HEK293 (cell line): ENCODE data around the gene PIM2.

Experiments used
- GLIS2 ChIP-seq: fragments of 450-650 bp; formaldehyde crosslinking; IDR thresholded peaks from 2 replicates; pipeline ENCODE4 v1.5.1; 2016; ENCODE audit warnings: missing biosample characterization, missing genetic modification characterization
- KLF1 ChIP-seq: fragments of 450-650 bp; formaldehyde crosslinking; IDR thresholded peaks from 2 replicates; pipeline ENCODE4 v1.5.1; 2016; ENCODE audit warnings: missing biosample characterization, missing genetic modification characterization
- KLF16 ChIP-seq: fragments of 450-650 bp; formaldehyde crosslinking; IDR thresholded peaks from 2 replicates; pipeline ENCODE4 v1.5.1; 2017; ENCODE audit warnings: missing biosample characterization, missing genetic modification characterization
- KLF9 ChIP-seq: fragments of 450-650 bp; formaldehyde crosslinking; IDR thresholded peaks from 2 replicates; pipeline ENCODE4 v1.5.1; 2016; ENCODE audit warnings: missing biosample characterization, missing genetic modification characterization, low read depth
- MZF1 ChIP-seq: fragments of 450-650 bp; formaldehyde crosslinking; IDR thresholded peaks from 2 replicates; pipeline ENCODE4 v1.5.1; 2017; ENCODE audit warnings: missing biosample characterization, missing genetic modification characterization, borderline replicate concordance
- SP2 ChIP-seq: fragments of 450-650 bp; formaldehyde crosslinking; IDR thresholded peaks from 2 replicates; pipeline ENCODE4 v1.5.1; 2016; ENCODE audit warnings: missing biosample characterization, missing genetic modification characterization
- SP3 ChIP-seq: fragments of 450-650 bp; formaldehyde crosslinking; IDR thresholded peaks from 2 replicates; pipeline ENCODE4 v1.5.1; 2016; ENCODE audit warnings: missing biosample characterization, missing genetic modification characterization
- WT1 ChIP-seq: fragments of 450-650 bp; formaldehyde crosslinking; IDR thresholded peaks from 2 replicates; pipeline ENCODE4 v1.5.1; 2016; ENCODE audit warnings: missing biosample characterization, missing genetic modification characterization
- ZBTB48 ChIP-seq: fragments of 450-650 bp; formaldehyde crosslinking; IDR thresholded peaks from 2 replicates; pipeline ENCODE4 v1.5.1; 2016; ENCODE audit warnings: missing biosample characterization, missing genetic modification characterization
- ZNF335 ChIP-seq: fragments of 450-650 bp; formaldehyde crosslinking; conservative IDR thresholded peaks from 2 replicates; pipeline ENCODE4 v1.5.1; 2016; ENCODE audit warnings: missing biosample characterization, missing genetic modification characterization
- ZNF555 ChIP-seq: fragments of 450-650 bp; formaldehyde crosslinking; conservative IDR thresholded peaks from 2 replicates; pipeline ENCODE4 v1.5.1; 2017; ENCODE audit warnings: missing biosample characterization, mild to moderate bottlenecking, missing genetic modification characterization, inconsistent platforms
- ZNF600 ChIP-seq: fragments of 450-650 bp; formaldehyde crosslinking; IDR thresholded peaks from 2 replicates; pipeline ENCODE4 v1.5.1; 2016; ENCODE audit warnings: missing biosample characterization, missing genetic modification characterization
- ZNF654 ChIP-seq: fragments of 450-650 bp; formaldehyde crosslinking; IDR thresholded peaks from 2 replicates; pipeline ENCODE4 v1.5.1; 2016; ENCODE audit warnings: low read depth, missing biosample characterization, missing genetic modification characterization
- ZNF660 ChIP-seq: fragments of 450-650 bp; IDR thresholded peaks from 2 replicates; pipeline ENCODE4 v1.5.1; 2018; ENCODE audit warnings: missing biosample characterization, mild to moderate bottlenecking, missing genetic modification characterization
- ZXDB ChIP-seq: fragments of 450-650 bp; formaldehyde crosslinking; IDR thresholded peaks from 2 replicates; pipeline ENCODE4 v1.5.1; 2016; ENCODE audit warnings: missing biosample characterization, missing genetic modification characterization
- TF ChIP-seq, protein P1 (sequence below): fragments of 450-650 bp; formaldehyde crosslinking; IDR thresholded peaks from 2 replicates; pipeline ENCODE4 v1.5.1; 2016; ENCODE audit warnings: missing biosample characterization, missing genetic modification characterization, borderline replicate concordance
- TF ChIP-seq, protein P2 (sequence below): fragments of 450-650 bp; formaldehyde crosslinking; IDR thresholded peaks from 2 replicates; pipeline ENCODE4 v1.5.1; 2016; ENCODE audit warnings: missing biosample characterization, missing genetic modification characterization
- TF ChIP-seq, protein P3 (sequence below): fragments of 450-650 bp; formaldehyde crosslinking; IDR thresholded peaks from 2 replicates; pipeline ENCODE4 v1.5.1; 2017; ENCODE audit warnings: missing biosample characterization, missing genetic modification characterization
- TF ChIP-seq, protein P4 (sequence below): fragments of 450-650 bp; formaldehyde crosslinking; IDR thresholded peaks from 2 replicates; pipeline ENCODE4 v1.5.1; 2016; ENCODE audit warnings: missing biosample characterization, missing genetic modification characterization
- TF ChIP-seq, protein P5 (sequence below): fragments of 450-650 bp; formaldehyde crosslinking; conservative IDR thresholded peaks from 2 replicates; pipeline ENCODE4 v1.5.1; 2016; ENCODE audit warnings: low read depth, missing biosample characterization, missing genetic modification characterization
- TF ChIP-seq, protein P6 (sequence below): fragments of 450-650 bp; formaldehyde crosslinking; optimal IDR thresholded peaks from 2 replicates; pipeline ENCODE3; 2016; ENCODE audit warnings: missing biosample characterization, mild to moderate bottlenecking, missing genetic modification characterization
- TF ChIP-seq, protein P7 (sequence below): fragments of 450-650 bp; formaldehyde crosslinking; IDR thresholded peaks from 2 replicates; pipeline ENCODE4 v1.5.1; 2016; ENCODE audit warnings: missing biosample characterization, missing genetic modification characterization

Gene PIM2

DNA sequence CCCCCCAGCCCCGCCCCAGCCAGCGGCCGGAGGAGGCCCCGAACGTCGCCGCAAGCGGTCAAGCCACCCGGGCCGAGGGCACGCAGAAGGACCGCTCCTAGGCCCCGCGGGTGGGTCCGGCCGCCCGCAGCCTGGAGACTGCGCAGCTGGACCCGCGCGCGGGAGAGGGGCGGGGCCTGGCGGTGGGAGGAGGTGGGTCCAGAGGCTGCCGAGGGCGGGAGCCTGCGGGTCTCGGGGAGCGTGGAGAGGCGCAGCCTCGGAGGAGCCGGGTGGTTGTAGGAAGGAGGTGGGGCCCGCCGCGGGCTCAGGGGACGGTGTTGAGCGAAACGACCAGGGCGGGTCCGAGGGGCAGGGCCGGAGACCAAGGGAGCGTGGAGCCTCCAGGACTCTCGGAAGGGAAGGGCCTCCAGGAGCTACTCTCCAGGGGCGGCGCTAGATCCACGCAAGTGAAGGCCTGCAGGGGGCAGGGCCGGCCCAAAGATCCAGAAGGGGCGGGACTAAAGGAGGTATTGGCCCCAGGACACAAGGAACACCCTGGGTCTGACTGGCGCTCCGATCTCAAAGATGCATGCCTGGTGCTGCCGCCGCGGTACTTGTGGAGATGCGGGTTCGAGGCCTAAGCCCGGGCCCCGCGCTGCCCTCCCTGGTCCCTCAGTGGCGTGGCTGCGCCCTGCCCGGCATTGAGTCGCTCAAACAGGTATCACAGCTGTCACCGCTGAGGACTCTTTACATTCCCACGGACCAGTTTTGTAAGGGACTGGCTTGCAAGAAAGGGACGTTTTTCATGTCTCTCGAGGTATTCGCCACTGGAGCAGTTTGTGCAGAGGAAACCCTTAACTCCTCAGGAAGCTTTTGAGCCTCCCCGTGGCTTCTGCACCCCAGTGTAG is 27.2 kb downstream of the PIM2 start (continued):
- TF ChIP-seq GLIS2 (peak; percentile 91), MZF1 (tag by site-specific recombination) (no peak), SP2 (tag by site-specific recombination) (peak; percentile 88), KLF1 (peak; percentile 63), ZNF660 (tag by site-specific recombination) (no peak), SP3 (tag by site-specific recombination) (peak; percentile 80), KLF9 (tag by site-specific recombination) (peak; percentile 65), ZNF335 (tag by site-specific recombination) (peak; percentile 53), ZNF600 (tag by site-specific recombination) (0 out of 2 replicates have a peak, but pooled peaks have one; percentile 12), KLF16 (tag by site-specific recombination) (peak; percentile 80), ZXDB (tag by site-specific recombination) (peak; percentile 86), ZNF555 (tag by site-specific recombination) (no peak), ZNF654 (tag by site-specific recombination) (peak; percentile 19; the same call in 1 of the 2 replicates), ZBTB48 (tag by site-specific recombination) (peak; percentile 92), WT1 (tag by site-specific recombination) (no peak)
- TF ChIP-seq, protein P1, sequence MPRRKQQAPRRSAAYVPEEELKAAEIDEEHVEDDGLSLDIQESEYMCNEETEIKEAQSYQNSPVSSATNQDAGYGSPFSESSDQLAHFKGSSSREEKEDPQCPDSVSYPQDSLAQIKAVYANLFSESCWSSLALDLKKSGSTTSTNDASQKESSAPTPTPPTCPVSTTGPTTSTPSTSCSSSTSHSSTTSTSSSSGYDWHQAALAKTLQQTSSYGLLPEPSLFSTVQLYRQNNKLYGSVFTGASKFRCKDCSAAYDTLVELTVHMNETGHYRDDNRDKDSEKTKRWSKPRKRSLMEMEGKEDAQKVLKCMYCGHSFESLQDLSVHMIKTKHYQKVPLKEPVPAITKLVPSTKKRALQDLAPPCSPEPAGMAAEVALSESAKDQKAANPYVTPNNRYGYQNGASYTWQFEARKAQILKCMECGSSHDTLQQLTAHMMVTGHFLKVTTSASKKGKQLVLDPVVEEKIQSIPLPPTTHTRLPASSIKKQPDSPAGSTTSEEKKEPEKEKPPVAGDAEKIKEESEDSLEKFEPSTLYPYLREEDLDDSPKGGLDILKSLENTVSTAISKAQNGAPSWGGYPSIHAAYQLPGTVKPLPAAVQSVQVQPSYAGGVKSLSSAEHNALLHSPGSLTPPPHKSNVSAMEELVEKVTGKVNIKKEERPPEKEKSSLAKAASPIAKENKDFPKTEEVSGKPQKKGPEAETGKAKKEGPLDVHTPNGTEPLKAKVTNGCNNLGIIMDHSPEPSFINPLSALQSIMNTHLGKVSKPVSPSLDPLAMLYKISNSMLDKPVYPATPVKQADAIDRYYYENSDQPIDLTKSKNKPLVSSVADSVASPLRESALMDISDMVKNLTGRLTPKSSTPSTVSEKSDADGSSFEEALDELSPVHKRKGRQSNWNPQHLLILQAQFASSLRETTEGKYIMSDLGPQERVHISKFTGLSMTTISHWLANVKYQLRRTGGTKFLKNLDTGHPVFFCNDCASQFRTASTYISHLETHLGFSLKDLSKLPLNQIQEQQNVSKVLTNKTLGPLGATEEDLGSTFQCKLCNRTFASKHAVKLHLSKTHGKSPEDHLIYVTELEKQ (tag by site-specific recombination), result no peak
- TF ChIP-seq, protein P2, sequence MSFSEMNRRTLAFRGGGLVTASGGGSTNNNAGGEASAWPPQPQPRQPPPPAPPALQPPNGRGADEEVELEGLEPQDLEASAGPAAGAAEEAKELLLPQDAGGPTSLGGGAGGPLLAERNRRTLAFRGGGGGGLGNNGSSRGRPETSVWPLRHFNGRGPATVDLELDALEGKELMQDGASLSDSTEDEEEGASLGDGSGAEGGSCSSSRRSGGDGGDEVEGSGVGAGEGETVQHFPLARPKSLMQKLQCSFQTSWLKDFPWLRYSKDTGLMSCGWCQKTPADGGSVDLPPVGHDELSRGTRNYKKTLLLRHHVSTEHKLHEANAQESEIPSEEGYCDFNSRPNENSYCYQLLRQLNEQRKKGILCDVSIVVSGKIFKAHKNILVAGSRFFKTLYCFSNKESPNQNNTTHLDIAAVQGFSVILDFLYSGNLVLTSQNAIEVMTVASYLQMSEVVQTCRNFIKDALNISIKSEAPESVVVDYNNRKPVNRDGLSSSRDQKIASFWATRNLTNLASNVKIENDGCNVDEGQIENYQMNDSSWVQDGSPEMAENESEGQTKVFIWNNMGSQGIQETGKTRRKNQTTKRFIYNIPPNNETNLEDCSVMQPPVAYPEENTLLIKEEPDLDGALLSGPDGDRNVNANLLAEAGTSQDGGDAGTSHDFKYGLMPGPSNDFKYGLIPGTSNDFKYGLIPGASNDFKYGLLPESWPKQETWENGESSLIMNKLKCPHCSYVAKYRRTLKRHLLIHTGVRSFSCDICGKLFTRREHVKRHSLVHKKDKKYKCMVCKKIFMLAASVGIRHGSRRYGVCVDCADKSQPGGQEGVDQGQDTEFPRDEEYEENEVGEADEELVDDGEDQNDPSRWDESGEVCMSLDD, result 0 out of 2 replicates have a peak, but pooled peaks have one; percentile 21
- TF ChIP-seq, protein P3, sequence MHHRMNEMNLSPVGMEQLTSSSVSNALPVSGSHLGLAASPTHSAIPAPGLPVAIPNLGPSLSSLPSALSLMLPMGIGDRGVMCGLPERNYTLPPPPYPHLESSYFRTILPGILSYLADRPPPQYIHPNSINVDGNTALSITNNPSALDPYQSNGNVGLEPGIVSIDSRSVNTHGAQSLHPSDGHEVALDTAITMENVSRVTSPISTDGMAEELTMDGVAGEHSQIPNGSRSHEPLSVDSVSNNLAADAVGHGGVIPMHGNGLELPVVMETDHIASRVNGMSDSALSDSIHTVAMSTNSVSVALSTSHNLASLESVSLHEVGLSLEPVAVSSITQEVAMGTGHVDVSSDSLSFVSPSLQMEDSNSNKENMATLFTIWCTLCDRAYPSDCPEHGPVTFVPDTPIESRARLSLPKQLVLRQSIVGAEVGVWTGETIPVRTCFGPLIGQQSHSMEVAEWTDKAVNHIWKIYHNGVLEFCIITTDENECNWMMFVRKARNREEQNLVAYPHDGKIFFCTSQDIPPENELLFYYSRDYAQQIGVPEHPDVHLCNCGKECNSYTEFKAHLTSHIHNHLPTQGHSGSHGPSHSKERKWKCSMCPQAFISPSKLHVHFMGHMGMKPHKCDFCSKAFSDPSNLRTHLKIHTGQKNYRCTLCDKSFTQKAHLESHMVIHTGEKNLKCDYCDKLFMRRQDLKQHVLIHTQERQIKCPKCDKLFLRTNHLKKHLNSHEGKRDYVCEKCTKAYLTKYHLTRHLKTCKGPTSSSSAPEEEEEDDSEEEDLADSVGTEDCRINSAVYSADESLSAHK (tag by site-specific recombination), result 0 out of 2 replicates have a peak, but pooled peaks have one; percentile 21
- TF ChIP-seq, protein P4, sequence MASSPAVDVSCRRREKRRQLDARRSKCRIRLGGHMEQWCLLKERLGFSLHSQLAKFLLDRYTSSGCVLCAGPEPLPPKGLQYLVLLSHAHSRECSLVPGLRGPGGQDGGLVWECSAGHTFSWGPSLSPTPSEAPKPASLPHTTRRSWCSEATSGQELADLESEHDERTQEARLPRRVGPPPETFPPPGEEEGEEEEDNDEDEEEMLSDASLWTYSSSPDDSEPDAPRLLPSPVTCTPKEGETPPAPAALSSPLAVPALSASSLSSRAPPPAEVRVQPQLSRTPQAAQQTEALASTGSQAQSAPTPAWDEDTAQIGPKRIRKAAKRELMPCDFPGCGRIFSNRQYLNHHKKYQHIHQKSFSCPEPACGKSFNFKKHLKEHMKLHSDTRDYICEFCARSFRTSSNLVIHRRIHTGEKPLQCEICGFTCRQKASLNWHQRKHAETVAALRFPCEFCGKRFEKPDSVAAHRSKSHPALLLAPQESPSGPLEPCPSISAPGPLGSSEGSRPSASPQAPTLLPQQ, result peak; percentile 99
- TF ChIP-seq, protein P5, sequence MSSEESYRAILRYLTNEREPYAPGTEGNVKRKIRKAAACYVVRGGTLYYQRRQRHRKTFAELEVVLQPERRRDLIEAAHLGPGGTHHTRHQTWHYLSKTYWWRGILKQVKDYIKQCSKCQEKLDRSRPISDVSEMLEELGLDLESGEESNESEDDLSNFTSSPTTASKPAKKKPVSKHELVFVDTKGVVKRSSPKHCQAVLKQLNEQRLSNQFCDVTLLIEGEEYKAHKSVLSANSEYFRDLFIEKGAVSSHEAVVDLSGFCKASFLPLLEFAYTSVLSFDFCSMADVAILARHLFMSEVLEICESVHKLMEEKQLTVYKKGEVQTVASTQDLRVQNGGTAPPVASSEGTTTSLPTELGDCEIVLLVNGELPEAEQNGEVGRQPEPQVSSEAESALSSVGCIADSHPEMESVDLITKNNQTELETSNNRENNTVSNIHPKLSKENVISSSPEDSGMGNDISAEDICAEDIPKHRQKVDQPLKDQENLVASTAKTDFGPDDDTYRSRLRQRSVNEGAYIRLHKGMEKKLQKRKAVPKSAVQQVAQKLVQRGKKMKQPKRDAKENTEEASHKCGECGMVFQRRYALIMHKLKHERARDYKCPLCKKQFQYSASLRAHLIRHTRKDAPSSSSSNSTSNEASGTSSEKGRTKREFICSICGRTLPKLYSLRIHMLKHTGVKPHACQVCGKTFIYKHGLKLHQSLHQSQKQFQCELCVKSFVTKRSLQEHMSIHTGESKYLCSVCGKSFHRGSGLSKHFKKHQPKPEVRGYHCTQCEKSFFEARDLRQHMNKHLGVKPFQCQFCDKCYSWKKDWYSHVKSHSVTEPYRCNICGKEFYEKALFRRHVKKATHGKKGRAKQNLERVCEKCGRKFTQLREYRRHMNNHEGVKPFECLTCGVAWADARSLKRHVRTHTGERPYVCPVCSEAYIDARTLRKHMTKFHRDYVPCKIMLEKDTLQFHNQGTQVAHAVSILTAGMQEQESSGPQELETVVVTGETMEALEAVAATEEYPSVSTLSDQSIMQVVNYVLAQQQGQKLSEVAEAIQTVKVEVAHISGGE, result 0 out of 2 replicates have a peak, but pooled peaks have one; percentile 24
- TF ChIP-seq, protein P6, sequence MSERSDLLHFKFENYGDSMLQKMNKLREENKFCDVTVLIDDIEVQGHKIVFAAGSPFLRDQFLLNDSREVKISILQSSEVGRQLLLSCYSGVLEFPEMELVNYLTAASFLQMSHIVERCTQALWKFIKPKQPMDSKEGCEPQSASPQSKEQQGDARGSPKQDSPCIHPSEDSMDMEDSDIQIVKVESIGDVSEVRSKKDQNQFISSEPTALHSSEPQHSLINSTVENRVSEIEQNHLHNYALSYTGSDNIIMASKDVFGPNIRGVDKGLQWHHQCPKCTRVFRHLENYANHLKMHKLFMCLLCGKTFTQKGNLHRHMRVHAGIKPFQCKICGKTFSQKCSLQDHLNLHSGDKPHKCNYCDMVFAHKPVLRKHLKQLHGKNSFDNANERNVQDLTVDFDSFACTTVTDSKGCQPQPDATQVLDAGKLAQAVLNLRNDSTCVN (tag by site-specific recombination), result peak; percentile 65
- TF ChIP-seq, protein P7, sequence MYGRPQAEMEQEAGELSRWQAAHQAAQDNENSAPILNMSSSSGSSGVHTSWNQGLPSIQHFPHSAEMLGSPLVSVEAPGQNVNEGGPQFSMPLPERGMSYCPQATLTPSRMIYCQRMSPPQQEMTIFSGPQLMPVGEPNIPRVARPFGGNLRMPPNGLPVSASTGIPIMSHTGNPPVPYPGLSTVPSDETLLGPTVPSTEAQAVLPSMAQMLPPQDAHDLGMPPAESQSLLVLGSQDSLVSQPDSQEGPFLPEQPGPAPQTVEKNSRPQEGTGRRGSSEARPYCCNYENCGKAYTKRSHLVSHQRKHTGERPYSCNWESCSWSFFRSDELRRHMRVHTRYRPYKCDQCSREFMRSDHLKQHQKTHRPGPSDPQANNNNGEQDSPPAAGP (tag by site-specific recombination), result 0 out of 2 replicates have a peak, but pooled peaks have one; percentile 18
